ENCODE data around the gene C1QTNF8.

C1QTNF8 gene

DNA sequence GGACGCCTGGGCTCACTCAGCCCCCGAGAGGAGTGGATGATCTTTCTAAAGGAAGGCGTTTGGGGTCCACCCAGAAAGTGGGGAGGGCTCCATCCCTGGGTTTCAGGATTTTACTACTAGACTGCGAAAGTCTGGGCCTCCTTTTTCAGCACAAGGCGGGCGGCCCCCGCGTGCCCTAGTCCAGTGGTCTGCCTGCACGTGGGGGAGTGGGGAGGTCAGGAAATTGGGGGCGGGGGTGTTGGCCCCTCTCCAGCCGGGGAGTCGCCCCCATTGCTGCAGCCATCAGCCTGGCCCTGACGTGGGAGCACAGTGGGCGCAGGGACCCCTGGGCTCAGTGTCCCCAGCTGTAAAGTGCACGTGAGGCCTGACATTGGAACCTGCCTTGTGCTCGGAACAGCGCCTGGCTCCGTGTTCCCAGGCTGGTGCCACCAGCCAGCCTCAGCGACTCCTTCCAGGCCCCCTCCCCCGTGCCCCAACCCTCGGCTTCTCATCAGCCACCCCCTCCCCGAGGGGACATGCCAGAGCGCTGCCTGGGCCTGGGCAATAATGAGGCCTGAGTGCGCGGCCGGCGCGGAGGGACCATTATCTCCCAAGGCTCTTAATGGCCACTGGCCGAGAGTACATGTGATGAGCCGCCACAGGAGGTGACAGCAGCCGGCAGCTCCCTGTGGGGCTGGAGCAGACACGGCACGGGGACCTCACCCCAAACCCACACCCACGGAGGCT, 2.4 kb upstream of the C1QTNF8 start:
- TF ChIP-seq, protein P1, sequence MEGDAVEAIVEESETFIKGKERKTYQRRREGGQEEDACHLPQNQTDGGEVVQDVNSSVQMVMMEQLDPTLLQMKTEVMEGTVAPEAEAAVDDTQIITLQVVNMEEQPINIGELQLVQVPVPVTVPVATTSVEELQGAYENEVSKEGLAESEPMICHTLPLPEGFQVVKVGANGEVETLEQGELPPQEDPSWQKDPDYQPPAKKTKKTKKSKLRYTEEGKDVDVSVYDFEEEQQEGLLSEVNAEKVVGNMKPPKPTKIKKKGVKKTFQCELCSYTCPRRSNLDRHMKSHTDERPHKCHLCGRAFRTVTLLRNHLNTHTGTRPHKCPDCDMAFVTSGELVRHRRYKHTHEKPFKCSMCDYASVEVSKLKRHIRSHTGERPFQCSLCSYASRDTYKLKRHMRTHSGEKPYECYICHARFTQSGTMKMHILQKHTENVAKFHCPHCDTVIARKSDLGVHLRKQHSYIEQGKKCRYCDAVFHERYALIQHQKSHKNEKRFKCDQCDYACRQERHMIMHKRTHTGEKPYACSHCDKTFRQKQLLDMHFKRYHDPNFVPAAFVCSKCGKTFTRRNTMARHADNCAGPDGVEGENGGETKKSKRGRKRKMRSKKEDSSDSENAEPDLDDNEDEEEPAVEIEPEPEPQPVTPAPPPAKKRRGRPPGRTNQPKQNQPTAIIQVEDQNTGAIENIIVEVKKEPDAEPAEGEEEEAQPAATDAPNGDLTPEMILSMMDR (IDR thresholded peaks at IDR 0.05; ENCODE audit: borderline replicate concordance, extremely low read depth, low read length, poor library complexity, severe bottlenecking) = no peak
- no peak for TF ChIP-seq EZH2 (IDR thresholded peaks at IDR 0.05; ENCODE audit: borderline replicate concordance, low read depth, low read length, severe bottlenecking)
- ATAC-seq (ENCODE audit: insufficient read depth, low read depth) (no peak), DNase-seq (no peak)
- Histone ChIP-seq H4K20me1 (ENCODE audit: insufficient read depth, low read length) (peaks cover 11% of the 10 kb centered on the region), H3K4me3 (ENCODE audit: low read depth in 1 of 2, low read length in 2 of 2) (no peak overlapping the region), H3K4me2 (ENCODE audit: insufficient read depth, low read length) (no peak overlapping the region), H3K36me3 (ENCODE audit: insufficient read depth, low read length) (no peaks in the 10 kb centered on the region), H3K9ac (ENCODE audit: low read depth, low read length) (no peak overlapping the region), H2AFZ (ENCODE audit: low read depth, low read length) (no peak overlapping the region), H3K27ac (ENCODE audit: low read length) (no peak overlapping the region), H3K27me3 (ENCODE audit: insufficient read depth, low read length, poor library complexity) (no peaks in the 10 kb centered on the region), H3K79me2 (ENCODE audit: insufficient read depth, low read length) (no peaks in the 10 kb centered on the region), H3K9me3 (ENCODE audit: insufficient read depth, low read length, severe bottlenecking) (no peaks in the 10 kb centered on the region), H3K4me1 (ENCODE audit: insufficient read depth, low read length) (peaks cover 3% of the 10 kb centered on the region)

DNA sequence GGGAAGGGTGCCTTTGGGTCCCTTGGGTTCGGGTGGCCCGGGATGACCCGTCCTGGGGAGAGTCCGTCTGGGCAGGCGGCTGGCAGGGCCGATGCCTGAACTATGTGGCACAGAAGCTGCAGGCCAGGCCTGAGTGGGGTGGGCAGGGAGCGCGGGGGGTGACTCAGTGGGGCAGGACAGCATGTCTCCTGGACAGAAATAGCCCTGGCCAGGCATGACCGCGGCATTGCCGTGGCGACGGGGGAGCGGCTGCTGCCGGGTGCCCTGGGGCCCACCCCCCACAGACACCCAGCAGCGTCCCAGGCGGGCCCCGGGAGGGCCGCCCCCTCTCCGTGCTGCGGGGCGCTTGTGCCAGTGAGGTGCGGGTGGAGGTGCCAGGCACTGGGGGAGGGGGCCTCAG, 1.8 kb upstream of the C1QTNF8 start:
- H3K27me3 ChIP-seq (ENCODE audit: insufficient read depth, low read length, poor library complexity) = no peaks in the 10 kb centered on the region
- no peak overlapping the region for H3K9ac ChIP-seq (ENCODE audit: low read depth, low read length)
- H3K27ac ChIP-seq (ENCODE audit: low read length) = no peak overlapping the region
- no peak overlapping the region for H3K4me2 ChIP-seq (ENCODE audit: insufficient read depth, low read length)
- H4K20me1 ChIP-seq (ENCODE audit: insufficient read depth, low read length) = peaks cover 12% of the 10 kb centered on the region; the same call in 1 of the 2 replicates
- no peaks in the 10 kb centered on the region for H3K9me3 ChIP-seq (ENCODE audit: insufficient read depth, low read length, severe bottlenecking)
- DNase-seq = no peak
- TF ChIP-seq EZH2 (IDR thresholded peaks at IDR 0.05; ENCODE audit: borderline replicate concordance, low read depth, low read length, severe bottlenecking) = no peak
- peaks cover under 1% of the 10 kb centered on the region; the same call in 1 of the 2 replicates for H3K4me1 ChIP-seq (ENCODE audit: insufficient read depth, low read length)
- H3K79me2 ChIP-seq (ENCODE audit: insufficient read depth, low read length) = no peaks in the 10 kb centered on the region
- H3K36me3 ChIP-seq (ENCODE audit: insufficient read depth, low read length) = no peaks in the 10 kb centered on the region
- no peak overlapping the region for H2AFZ ChIP-seq (ENCODE audit: low read depth, low read length)
- no peak overlapping the region for H3K4me3 ChIP-seq (ENCODE audit: low read depth in 1 of 2, low read length in 2 of 2)
- ATAC-seq (ENCODE audit: insufficient read depth, low read depth) = no peak

DNA sequence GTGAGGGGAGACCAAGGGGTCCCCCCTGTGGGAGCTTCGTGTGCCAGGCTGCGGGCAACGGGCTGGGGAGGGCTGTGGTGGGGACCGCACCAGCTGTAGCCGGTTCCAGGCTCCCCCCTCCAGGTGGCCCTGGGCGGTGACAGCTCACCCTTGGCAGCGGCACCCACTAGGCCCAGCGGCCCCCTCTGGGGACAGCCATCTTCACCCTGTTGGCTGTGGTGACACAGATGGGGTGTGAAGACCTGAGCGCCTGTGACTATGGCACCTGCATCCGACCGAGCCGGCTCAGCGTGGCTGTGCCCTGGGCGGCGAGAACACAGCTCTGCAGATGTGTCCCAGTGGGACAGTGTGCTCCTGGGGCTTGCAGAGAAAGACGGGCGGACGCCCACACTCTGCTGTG, 1.1 kb upstream of the C1QTNF8 start:
- DNase-seq (peak; percentile 24), ATAC-seq (ENCODE audit: insufficient read depth, low read depth) (peak; percentile 41; the same call in 2 of the 3 replicates)
- Histone ChIP-seq H3K4me3 (ENCODE audit: low read depth in 1 of 2, low read length in 2 of 2) (no peak overlapping the region), H3K9ac (ENCODE audit: low read depth, low read length) (no peak overlapping the region), H2AFZ (ENCODE audit: low read depth, low read length) (no peak overlapping the region), H3K4me2 (ENCODE audit: insufficient read depth, low read length) (no peak overlapping the region), H4K20me1 (ENCODE audit: insufficient read depth, low read length) (peaks cover 12% of the 10 kb centered on the region; the same call in 1 of the 2 replicates), H3K9me3 (ENCODE audit: insufficient read depth, low read length, severe bottlenecking) (peaks cover 1% of the 10 kb centered on the region), H3K36me3 (ENCODE audit: insufficient read depth, low read length) (no peaks in the 10 kb centered on the region), H3K27ac (ENCODE audit: low read length) (no peak overlapping the region), H3K79me2 (ENCODE audit: insufficient read depth, low read length) (no peaks in the 10 kb centered on the region), H3K27me3 (ENCODE audit: insufficient read depth, low read length, poor library complexity) (no peaks in the 10 kb centered on the region), H3K4me1 (ENCODE audit: insufficient read depth, low read length) (no peaks in the 10 kb centered on the region)
- TF ChIP-seq, protein P1 (IDR thresholded peaks at IDR 0.05; ENCODE audit: borderline replicate concordance, extremely low read depth, low read length, poor library complexity, severe bottlenecking) = no peak
- no peak for TF ChIP-seq EZH2 (IDR thresholded peaks at IDR 0.05; ENCODE audit: borderline replicate concordance, low read depth, low read length, severe bottlenecking)

DNA sequence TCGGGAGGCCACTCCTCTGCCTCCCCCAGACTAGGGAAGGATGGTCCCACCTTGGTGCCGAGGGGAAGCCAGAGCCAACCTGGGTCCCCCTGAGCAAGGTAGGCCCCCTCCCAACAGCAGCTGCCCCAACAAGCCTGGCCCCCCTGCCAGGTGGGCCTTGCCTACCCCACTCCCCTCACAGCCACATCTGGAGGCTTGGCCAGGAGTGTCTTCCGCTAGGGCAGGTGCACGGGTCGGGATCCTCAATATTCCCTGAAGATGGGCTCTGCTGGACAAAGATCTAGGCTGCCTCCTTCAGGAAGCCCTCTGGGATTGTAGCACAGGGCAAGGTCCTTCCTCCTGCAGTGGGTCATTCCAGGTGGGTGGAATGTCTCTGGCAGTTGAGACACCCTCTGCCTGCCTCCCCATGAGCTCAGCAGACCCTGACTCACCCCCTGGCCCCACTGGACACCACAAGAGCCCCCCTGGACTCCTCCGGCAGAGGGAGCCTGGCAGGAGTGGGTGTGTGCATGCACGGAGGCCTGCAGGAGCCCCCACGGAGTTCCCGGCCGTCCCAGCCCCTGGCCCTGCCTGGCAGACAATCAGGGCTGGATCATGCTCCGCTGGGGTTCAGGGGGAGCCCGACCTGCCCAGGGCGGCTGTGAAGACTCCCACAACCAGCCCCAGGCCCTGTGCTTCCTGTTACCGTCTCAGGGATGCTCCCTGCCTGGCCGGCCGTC, 435 bp downstream of the C1QTNF8 start:
- Histone ChIP-seq H3K9me3 (ENCODE audit: insufficient read depth, low read length, severe bottlenecking) (peaks cover 2% of the 10 kb centered on the region), H4K20me1 (ENCODE audit: insufficient read depth, low read length) (peaks cover 12% of the 10 kb centered on the region; the same call in 1 of the 2 replicates), H3K27ac (ENCODE audit: low read length) (no peak overlapping the region)

More for the DNA sequence above, 435 bp downstream of the C1QTNF8 start:
- DNase-seq (no peak), ATAC-seq (ENCODE audit: insufficient read depth, low read depth) (no peak)
- Histone ChIP-seq H3K4me2 (ENCODE audit: insufficient read depth, low read length) (no peak overlapping the region), H3K27me3 (ENCODE audit: insufficient read depth, low read length, poor library complexity) (no peaks in the 10 kb centered on the region), H3K79me2 (ENCODE audit: insufficient read depth, low read length) (no peaks in the 10 kb centered on the region), H3K36me3 (ENCODE audit: insufficient read depth, low read length) (no peaks in the 10 kb centered on the region), H2AFZ (ENCODE audit: low read depth, low read length) (no peak overlapping the region), H3K4me1 (ENCODE audit: insufficient read depth, low read length) (no peaks in the 10 kb centered on the region), H3K9ac (ENCODE audit: low read depth, low read length) (no peak overlapping the region), H3K4me3 (ENCODE audit: low read depth in 1 of 2, low read length in 2 of 2) (no peak overlapping the region)
- no peak for TF ChIP-seq EZH2 (IDR thresholded peaks at IDR 0.05; ENCODE audit: borderline replicate concordance, low read depth, low read length, severe bottlenecking)
- TF ChIP-seq, protein P1 (IDR thresholded peaks at IDR 0.05; ENCODE audit: borderline replicate concordance, extremely low read depth, low read length, poor library complexity, severe bottlenecking) = no peak

Data from DND-41 (cell line).